Astrocyte (in vitro differentiated cells and primary cell): ENCODE measurements around the gene EDEM3.

Experiments used
- EZH2 ChIP-seq: IDR thresholded peaks from 2 replicates; pipeline ENCODE4 v1.6.1; 2012; ENCODE audit warnings: mild to moderate bottlenecking, low read length, inconsistent platforms; ENCODE audit not compliant: insufficient read depth
- TF ChIP-seq, protein P1 (sequence below): IDR thresholded peaks from 2 replicates; pipeline ENCODE4 v1.5.1; 2011; ENCODE audit warnings: low read depth, mild to moderate bottlenecking, inconsistent platforms, low read length, moderate library complexity; ENCODE audit not compliant: insufficient read depth

DNA sequence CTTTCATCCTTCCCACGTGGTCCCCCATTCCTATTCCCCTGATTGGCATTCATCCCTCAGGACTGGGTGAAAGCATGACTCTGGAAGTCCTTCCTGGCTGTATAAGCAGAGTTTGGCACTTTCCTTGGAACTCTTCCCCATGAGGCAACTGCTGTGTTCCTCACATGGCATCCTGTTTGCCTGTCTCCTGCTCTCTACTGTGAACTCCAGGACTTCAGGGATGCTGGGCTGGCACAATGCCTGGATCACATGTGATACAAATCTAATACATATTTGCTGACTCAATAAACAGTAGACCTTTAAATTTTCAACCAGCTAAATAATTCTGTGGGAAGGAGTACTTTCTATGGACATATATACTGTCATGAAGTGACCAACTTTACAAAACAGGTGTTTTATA, 46.8 kb upstream of the EDEM3 start:
- TF ChIP-seq, protein P1, sequence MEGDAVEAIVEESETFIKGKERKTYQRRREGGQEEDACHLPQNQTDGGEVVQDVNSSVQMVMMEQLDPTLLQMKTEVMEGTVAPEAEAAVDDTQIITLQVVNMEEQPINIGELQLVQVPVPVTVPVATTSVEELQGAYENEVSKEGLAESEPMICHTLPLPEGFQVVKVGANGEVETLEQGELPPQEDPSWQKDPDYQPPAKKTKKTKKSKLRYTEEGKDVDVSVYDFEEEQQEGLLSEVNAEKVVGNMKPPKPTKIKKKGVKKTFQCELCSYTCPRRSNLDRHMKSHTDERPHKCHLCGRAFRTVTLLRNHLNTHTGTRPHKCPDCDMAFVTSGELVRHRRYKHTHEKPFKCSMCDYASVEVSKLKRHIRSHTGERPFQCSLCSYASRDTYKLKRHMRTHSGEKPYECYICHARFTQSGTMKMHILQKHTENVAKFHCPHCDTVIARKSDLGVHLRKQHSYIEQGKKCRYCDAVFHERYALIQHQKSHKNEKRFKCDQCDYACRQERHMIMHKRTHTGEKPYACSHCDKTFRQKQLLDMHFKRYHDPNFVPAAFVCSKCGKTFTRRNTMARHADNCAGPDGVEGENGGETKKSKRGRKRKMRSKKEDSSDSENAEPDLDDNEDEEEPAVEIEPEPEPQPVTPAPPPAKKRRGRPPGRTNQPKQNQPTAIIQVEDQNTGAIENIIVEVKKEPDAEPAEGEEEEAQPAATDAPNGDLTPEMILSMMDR: no peak
- TF ChIP-seq EZH2: no peak
